DMS153 (cell line): ENCODE results near the gene ST3GAL4.
A peak's percentile ranks its signal among the peaks of the same experiment; 100 is the strongest.

Experiments used
- DNase-seq: peaks from one replicate; lab custom pipeline; 2025; lab: John Stamatoyannopoulos, UW

Gene ST3GAL4

GRCh38 chr11:126408496-126408895, 53.0 kb downstream of the ST3GAL4 start:
- no peak for DNase-seq

GRCh38 chr11:126408901-126409619, 53.6 kb downstream of the ST3GAL4 start:
- no peak for DNase-seq

- DNase-seq = no peak
Observed at GRCh38 chr11:126409620-126409985, 54.1 kb downstream of the ST3GAL4 start.

- no peak for DNase-seq
Observed at GRCh38 chr11:126410649-126411048, 55.2 kb downstream of the ST3GAL4 start.

GRCh38 chr11:126411971-126412381, 56.5 kb downstream of the ST3GAL4 start:
- no peak for DNase-seq

- DNase-seq = no peak
Observed at GRCh38 chr11:126413426-126413825, 57.9 kb downstream of the ST3GAL4 start.

- no peak for DNase-seq
Observed at GRCh38 chr11:126413843-126414405, 58.4 kb downstream of the ST3GAL4 start.

GRCh38 chr11:126414615-126415014, 59.1 kb downstream of the ST3GAL4 start:
- no peak for DNase-seq

- DNase-seq = no peak
Observed at GRCh38 chr11:126415128-126415527, 59.6 kb downstream of the ST3GAL4 start.

- DNase-seq = no peak
Observed at GRCh38 chr11:126415669-126416420, 60.4 kb downstream of the ST3GAL4 start.

GRCh38 chr11:126416542-126417090, 61.1 kb downstream of the ST3GAL4 start:
- DNase-seq = peak; percentile 74

- DNase-seq = no peak
Observed at GRCh38 chr11:126417091-126417862, 61.8 kb downstream of the ST3GAL4 start.

- DNase-seq = no peak
Observed at GRCh38 chr11:126418887-126419286, 63.4 kb downstream of the ST3GAL4 start.

- no peak for DNase-seq
Observed at GRCh38 chr11:126419801-126420697, 64.6 kb downstream of the ST3GAL4 start.

- no peak for DNase-seq
Observed at GRCh38 chr11:126420698-126421256, 65.3 kb downstream of the ST3GAL4 start.

GRCh38 chr11:126421271-126421671, 65.8 kb downstream of the ST3GAL4 start:
- DNase-seq = no peak

- no peak for DNase-seq
Observed at GRCh38 chr11:126422446-126422845, 67.0 kb downstream of the ST3GAL4 start.

- DNase-seq = no peak
Observed at GRCh38 chr11:126423154-126423553, 67.7 kb downstream of the ST3GAL4 start.

GRCh38 chr11:126423743-126424142, 68.3 kb downstream of the ST3GAL4 start:
- DNase-seq = no peak

- DNase-seq = no peak
Observed at GRCh38 chr11:126424471-126425039, 69.1 kb downstream of the ST3GAL4 start.
